ENCODE data around the gene CERS3.

- no peak for TF ChIP-seq POLR2A (IDR thresholded peaks at IDR 0.05)
- TF ChIP-seq CTCF (IDR thresholded peaks at IDR 0.05) = no peak
Observed at GRCh38 chr15:100500226-100500990, 28.3 kb downstream of the CERS3 start.

Measured in thyroid gland (tissue), 4 donors.